RWPE1 (cell line): ENCODE measurements around the gene LATS2.

Experiments used
- CTCF ChIA-PET: fragments of 350-600 bp; sonication (Branson Sonifier 250); formaldehyde crosslinking; extraction: SDS; loops from one replicate; lab custom pipeline; 2021; lab: Yijun Ruan, JAX
- POLR2A ChIA-PET: fragments of 400-600 bp; formaldehyde crosslinking; extraction: SDS; loops from one replicate; lab custom pipeline; 2020; ENCODE audit warnings: antibody characterized with exemption; ENCODE audit not compliant: low non-redundant PET; lab: Yijun Ruan, JAX
- DNase-seq: peaks from one replicate; pipeline ENCODE4 v3.0.0; 2012; ENCODE audit warnings: low spot score
- H3K27ac ChIP-seq: fragments of 450-650 bp; 2 replicates; pipeline ENCODE4 v1.5.1; 2017
- TF ChIP-seq, protein P1 (sequence below): fragments of 450-650 bp; conservative IDR thresholded peaks from 2 replicates; pipeline ENCODE4 v1.5.1; 2017; ENCODE audit warnings: low read depth, mild to moderate bottlenecking

Gene LATS2

GRCh38 chr13:21077076-21077787, 15.8 kb upstream of the LATS2 start:
- ChIA-PET POLR2A (no interaction called here), CTCF (no interaction called here)
- TF ChIP-seq, protein P1, sequence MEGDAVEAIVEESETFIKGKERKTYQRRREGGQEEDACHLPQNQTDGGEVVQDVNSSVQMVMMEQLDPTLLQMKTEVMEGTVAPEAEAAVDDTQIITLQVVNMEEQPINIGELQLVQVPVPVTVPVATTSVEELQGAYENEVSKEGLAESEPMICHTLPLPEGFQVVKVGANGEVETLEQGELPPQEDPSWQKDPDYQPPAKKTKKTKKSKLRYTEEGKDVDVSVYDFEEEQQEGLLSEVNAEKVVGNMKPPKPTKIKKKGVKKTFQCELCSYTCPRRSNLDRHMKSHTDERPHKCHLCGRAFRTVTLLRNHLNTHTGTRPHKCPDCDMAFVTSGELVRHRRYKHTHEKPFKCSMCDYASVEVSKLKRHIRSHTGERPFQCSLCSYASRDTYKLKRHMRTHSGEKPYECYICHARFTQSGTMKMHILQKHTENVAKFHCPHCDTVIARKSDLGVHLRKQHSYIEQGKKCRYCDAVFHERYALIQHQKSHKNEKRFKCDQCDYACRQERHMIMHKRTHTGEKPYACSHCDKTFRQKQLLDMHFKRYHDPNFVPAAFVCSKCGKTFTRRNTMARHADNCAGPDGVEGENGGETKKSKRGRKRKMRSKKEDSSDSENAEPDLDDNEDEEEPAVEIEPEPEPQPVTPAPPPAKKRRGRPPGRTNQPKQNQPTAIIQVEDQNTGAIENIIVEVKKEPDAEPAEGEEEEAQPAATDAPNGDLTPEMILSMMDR = no peak
- H3K27ac ChIP-seq = no peak overlapping the region
- DNase-seq = no peak

DNA sequence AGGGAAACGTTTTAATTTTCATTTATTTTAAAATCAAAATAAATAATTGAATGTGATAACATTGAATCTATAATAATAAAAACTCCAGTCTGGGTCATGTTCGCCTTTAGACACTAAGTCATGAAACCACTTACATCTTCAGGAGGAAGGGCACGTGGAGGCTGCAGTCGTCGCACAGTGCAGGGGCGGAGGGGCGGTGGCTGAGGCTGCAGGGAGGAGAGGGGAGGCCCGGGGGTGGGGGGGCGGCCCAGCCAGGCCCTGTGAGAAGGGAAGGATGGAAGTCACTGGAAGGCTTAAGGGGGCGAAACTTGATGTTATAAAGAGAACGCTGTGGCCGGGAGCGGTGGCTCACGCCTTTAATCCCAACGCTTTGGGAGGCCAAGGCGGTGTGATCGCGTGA, 14.9 kb upstream of the LATS2 start:
- TF ChIP-seq, protein P1 = no peak
- H3K27ac ChIP-seq = peak overlapping the region; percentile 41; the same call in 1 of the 2 replicates
- CTCF ChIA-PET = no interaction called here
- POLR2A ChIA-PET = no interaction called here
- no peak for DNase-seq

DNA sequence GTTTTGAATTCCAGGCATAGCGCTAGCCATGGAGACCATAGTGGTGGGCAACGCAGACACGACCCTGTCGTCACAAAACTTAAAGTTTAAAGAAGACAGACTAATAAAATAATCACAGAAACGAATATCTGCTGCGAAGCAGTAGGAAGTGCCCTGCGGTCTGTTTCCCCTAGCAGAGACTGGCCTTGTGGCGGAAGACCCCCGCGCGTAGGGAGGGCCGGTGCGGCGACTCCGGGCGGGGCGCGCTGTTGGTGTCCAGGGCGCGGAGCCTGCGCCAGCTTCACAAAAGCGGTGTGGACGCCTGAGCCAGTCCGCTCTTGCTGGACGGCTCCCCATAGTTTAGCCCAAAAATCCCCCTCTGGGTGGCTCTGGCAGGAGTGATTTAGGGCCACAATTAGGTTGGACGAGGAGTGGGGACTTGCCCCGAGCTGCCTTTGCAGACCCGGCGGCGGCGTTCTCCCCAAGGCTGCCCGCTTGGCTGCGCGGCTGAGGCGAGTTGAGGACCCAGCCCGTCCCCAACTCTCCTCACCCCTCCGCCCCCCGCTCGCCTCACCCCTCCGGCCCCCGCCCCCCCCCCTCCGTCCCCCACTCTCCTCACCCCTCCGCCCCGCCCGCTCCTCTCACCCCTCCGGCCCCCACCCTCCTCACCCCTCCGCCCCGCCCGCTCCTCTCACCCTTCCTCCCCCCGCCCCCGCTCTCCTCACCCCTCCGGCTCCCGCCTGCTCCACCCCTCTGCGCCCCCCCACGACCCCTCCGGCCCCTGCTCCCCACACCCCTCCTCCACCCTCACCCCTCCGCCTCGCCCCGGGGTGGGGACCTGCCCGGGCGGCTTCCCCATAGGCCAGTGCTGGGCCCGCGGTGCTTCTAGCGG, 14.2 kb upstream of the LATS2 start:
- TF ChIP-seq, protein P1 = no peak
- no peak for DNase-seq
- ChIA-PET POLR2A (no interaction called here), CTCF (no interaction called here)
- peak overlapping the region; percentile 34; the same call in 1 of the 2 replicates for H3K27ac ChIP-seq

DNA sequence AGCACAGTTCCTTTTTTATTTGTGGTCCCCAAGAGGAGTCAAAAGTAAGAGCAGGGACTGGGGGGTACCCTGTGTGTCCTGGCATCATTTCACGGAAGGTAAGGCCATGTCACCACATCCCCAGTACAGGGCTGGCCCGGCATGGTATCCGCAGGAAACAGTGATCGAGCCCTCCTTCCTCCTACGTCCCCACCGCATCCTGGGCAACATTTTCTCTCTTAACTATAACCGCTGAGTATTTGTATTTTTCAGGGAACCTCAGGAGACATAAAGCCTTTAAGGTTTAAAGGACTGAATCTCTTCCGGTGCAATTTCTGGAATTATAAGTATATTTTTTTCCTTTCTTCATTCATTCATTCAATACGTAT, 13.6 kb upstream of the LATS2 start:
- H3K27ac ChIP-seq = peak overlapping the region; percentile 12
- CTCF ChIA-PET = no interaction called here
- no peak for DNase-seq
- POLR2A ChIA-PET = no interaction called here
- TF ChIP-seq, protein P1 = no peak

DNA sequence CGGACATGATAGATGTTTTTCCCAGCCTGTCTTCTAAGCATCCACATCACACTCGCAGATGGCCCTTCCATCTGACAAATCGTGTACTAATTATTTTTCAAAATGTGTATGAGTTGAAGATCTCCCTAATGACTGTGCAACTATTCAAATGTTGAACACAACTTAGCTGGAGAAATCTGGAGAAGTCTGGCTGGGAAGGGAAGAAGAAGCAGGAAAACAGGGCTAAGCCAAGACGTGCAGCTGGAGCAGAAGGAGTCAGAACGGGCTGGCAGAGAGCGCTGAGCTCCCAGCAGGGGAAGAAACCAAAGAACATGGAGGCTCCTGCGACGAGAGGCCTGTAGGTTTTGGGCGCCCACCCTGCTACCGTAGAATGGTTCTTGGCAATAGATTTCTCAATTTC, 13.2 kb upstream of the LATS2 start:
- ChIA-PET CTCF (no interaction called here), POLR2A (no interaction called here)
- DNase-seq = no peak
- peak overlapping the region; percentile 12 for H3K27ac ChIP-seq
- TF ChIP-seq, protein P1 = no peak

GRCh38 chr13:21071924-21072323, 10.5 kb upstream of the LATS2 start:
- DNase-seq = no peak
- CTCF ChIA-PET = no interaction called here
- H3K27ac ChIP-seq = no peak overlapping the region
- POLR2A ChIA-PET = no interaction called here
- TF ChIP-seq, protein P1 = no peak
